Fibroblast of pulmonary artery (primary cell): ENCODE measurements around the gene CBL.
"Not testable (repeated sequence)": the region's sequence is repeated elsewhere in the genome, so short reads cannot be mapped to it uniquely, and the experiment has no call there.

Experiments
- DNase-seq: peaks from one replicate; pipeline ENCODE4 v3.0.0-alpha.2; 2010; ENCODE audit warnings: low read depth
- H3K4me3 ChIP-seq: replicated peaks from 2 replicates; pipeline ENCODE4 v1.5.1; 2011; ENCODE audit warnings: low read depth, mild to moderate bottlenecking, control low read depth, low read length, moderate library complexity
- CTCF ChIP-seq: IDR thresholded peaks from 2 replicates; pipeline ENCODE4 v1.5.1; 2011; ENCODE audit warnings: mild to moderate bottlenecking, control low read depth, low read length, inconsistent platforms; ENCODE audit errors: missing control alignments

The CBL gene

GRCh38 chr11:119166368-119167076 lies 39.6 kb upstream of the CBL start:
- no peak overlapping the region for H3K4me3 ChIP-seq
- no peak for TF ChIP-seq CTCF
- peak; percentile 45 for DNase-seq

- H3K4me3 ChIP-seq, DNase-seq: not testable (repeated sequence)
Observed at GRCh38 chr11:119167077-119167458, 39.1 kb upstream of the CBL start.

- no peak for TF ChIP-seq CTCF
- no peak overlapping the region for H3K4me3 ChIP-seq
- no peak for DNase-seq
Observed at GRCh38 chr11:119167933-119168332, 38.2 kb upstream of the CBL start.

- DNase-seq = peak; percentile 84
- H3K4me3 ChIP-seq = peak within 1 kb of the TSS; percentile 55
- TF ChIP-seq CTCF = peak; percentile 77
Observed at GRCh38 chr11:119168471-119169281, 37.5 kb upstream of the CBL start, which contains the start of gene NLRX1. Gene NLRX1, plus strand, starts transcription at chr11:119168725. Its CDS starts 2,679 bp downstream, at chr11:119171404.

GRCh38 chr11:119169282-119169719 lies 36.8 kb upstream of the CBL start:
- peak; percentile 20 for DNase-seq
- TF ChIP-seq CTCF = no peak
- peak overlapping the region; percentile 55 for H3K4me3 ChIP-seq

- no peak overlapping the region for H3K4me3 ChIP-seq
- no peak for TF ChIP-seq CTCF
- no peak for DNase-seq
Observed at GRCh38 chr11:119172513-119172912, 33.6 kb upstream of the CBL start.

- H3K4me3 ChIP-seq = no peak overlapping the region
- DNase-seq = no peak
- no peak for TF ChIP-seq CTCF
Observed at GRCh38 chr11:119173453-119173852, 32.7 kb upstream of the CBL start.
